A549 (cell line): Measurements from ENCODE around the gene DTNB.

Source experiments
- EP300 ChIP-seq, 2 experiments: fragments of >200 bp; sonication (Bioruptor Twin); formaldehyde crosslinking; IDR thresholded peaks; 2 replicates in 1 of 2; 3 replicates in 1 of 2; pipeline ENCODE4 v1.6.1; 2016 to 2017
- FOSL2 ChIP-seq, 2 experiments: fragments of 450-650 bp in 1 of 2; fragments of >200 bp in 1 of 2; sonication (Bioruptor Twin) in 1 of 2; formaldehyde crosslinking; IDR thresholded peaks; 2 replicates each; pipeline versions ENCODE4 v1.5.0 to v1.6.1; 2016 to 2020; ENCODE audit warnings: mild to moderate bottlenecking in 1 of 2, moderate library complexity in 1 of 2
- MAFK ChIP-seq: fragments of 450-650 bp; IDR thresholded peaks from 2 replicates; pipeline ENCODE4 v1.6.1; 2014; ENCODE audit not compliant: partially characterized antibody
- MYC ChIP-seq: IDR thresholded peaks from 2 replicates; pipeline ENCODE4 v1.6.1; 2012; ENCODE audit warnings: mild to moderate bottlenecking, inconsistent platforms, low read length, improper control_type of control experiment, borderline replicate concordance
- NR3C1 ChIP-seq: fragments of >200 bp; sonication (Bioruptor Twin); formaldehyde crosslinking; IDR thresholded peaks from 3 replicates; pipeline ENCODE4 v1.6.1; 2017
- RAD21 ChIP-seq, 2 experiments: fragments of >200 bp in 1 of 2; sonication (Bioruptor Twin) in 1 of 2; formaldehyde crosslinking in 1 of 2; IDR thresholded peaks in 1 of 2; conservative IDR thresholded peaks in 1 of 2; 2 replicates in 1 of 2; 3 replicates in 1 of 2; pipeline ENCODE4 v1.6.1; 2012 to 2018; ENCODE audit warnings: inconsistent platforms in 1 of 2
- TF ChIP-seq, protein P1 (sequence below): IDR thresholded peaks from 2 replicates; pipeline ENCODE4 v1.6.1; 2012
- TF ChIP-seq, protein P2 (sequence below): fragments of >200 bp; sonication (Bioruptor Twin); formaldehyde crosslinking; IDR thresholded peaks from 3 replicates; pipeline ENCODE4 v1.5.1; 2016
- TF ChIP-seq, protein P3 (sequence below): fragments of 150-350 bp; IDR thresholded peaks from 2 replicates; pipeline ENCODE4 v1.6.1; 2014; ENCODE audit warnings: low read depth, mild to moderate bottlenecking, low read length

DNA sequence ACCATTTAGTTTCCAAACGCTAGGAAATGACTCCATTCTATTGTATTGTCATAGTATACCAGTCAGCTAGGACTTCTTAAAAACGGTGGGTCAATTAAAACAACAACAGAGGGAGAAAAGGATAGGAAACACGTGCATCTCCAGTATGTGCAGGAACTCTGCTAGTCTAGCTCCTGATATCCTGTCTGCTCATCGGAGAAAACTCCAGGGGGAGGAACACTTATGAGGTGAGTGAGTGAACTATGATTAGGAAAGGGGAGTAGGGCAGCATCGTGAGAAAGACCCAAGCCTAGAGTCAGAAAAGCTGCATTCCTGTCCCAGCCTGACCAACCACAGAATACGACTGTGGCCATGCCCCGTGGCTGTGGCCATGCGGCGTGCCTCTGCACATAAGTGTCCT, 34.2 kb downstream of the DTNB start:
- TF ChIP-seq NR3C1, result no peak
- TF ChIP-seq, protein P1, sequence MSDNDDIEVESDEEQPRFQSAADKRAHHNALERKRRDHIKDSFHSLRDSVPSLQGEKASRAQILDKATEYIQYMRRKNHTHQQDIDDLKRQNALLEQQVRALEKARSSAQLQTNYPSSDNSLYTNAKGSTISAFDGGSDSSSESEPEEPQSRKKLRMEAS, result no peak
- TF ChIP-seq, protein P2, sequence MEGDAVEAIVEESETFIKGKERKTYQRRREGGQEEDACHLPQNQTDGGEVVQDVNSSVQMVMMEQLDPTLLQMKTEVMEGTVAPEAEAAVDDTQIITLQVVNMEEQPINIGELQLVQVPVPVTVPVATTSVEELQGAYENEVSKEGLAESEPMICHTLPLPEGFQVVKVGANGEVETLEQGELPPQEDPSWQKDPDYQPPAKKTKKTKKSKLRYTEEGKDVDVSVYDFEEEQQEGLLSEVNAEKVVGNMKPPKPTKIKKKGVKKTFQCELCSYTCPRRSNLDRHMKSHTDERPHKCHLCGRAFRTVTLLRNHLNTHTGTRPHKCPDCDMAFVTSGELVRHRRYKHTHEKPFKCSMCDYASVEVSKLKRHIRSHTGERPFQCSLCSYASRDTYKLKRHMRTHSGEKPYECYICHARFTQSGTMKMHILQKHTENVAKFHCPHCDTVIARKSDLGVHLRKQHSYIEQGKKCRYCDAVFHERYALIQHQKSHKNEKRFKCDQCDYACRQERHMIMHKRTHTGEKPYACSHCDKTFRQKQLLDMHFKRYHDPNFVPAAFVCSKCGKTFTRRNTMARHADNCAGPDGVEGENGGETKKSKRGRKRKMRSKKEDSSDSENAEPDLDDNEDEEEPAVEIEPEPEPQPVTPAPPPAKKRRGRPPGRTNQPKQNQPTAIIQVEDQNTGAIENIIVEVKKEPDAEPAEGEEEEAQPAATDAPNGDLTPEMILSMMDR, result no peak
- no peak for TF ChIP-seq MAFK
- no peak for TF ChIP-seq FOSL2 (IDR thresholded peaks at IDR 0.05)
- TF ChIP-seq FOSL2 (CRISPR knock-in tag; IDR thresholded peaks at IDR 0.05), result no peak
- TF ChIP-seq RAD21 (conservative IDR thresholded peaks at IDR 0.05 in 1 of 2, IDR thresholded peaks at IDR 0.05 in 1 of 2), result no peak
- TF ChIP-seq, protein P3, sequence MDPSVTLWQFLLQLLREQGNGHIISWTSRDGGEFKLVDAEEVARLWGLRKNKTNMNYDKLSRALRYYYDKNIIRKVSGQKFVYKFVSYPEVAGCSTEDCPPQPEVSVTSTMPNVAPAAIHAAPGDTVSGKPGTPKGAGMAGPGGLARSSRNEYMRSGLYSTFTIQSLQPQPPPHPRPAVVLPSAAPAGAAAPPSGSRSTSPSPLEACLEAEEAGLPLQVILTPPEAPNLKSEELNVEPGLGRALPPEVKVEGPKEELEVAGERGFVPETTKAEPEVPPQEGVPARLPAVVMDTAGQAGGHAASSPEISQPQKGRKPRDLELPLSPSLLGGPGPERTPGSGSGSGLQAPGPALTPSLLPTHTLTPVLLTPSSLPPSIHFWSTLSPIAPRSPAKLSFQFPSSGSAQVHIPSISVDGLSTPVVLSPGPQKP, result no peak
- TF ChIP-seq EP300 (IDR thresholded peaks at IDR 0.05), result no peak
- TF ChIP-seq MYC, result no peak
